Adipose tissue (tissue), 3 donors: ENCODE results near the gene PTPRM. TPM values are rescaled to one million over a fixed set of nuclear protein-coding genes. Genes with fewer than 3 reads are reported as not detected.

Source experiments
- H3K27ac ChIP-seq: one replicate; pipeline ENCODE4 v1.5.1; 2013; ENCODE audit warnings: low read depth, low read length
- WGBS, 3 donors: extraction: QIAGEN DNeasy Blood & Tissue Kit; methylation state at CpG; one replicate each; pipeline ENCODE4 v1.1.7; 2013; 5-methylcytosine and 5-hydroxymethylcytosine counted together
- polyA plus RNA-seq, 3 donors: library from polyadenylated mRNA; stranded (reverse); fragments of 200-250 nt; gene quantifications; one replicate each; pipeline ENCODE4 v1.2.3, GENCODE V29; 2013
- donor health status: healthy with polysubstance abuse.
- donor health status: Bipolar disorder and iron deficiency.
- donor health status: healthy.

PTPRM gene
- polyA plus RNA-seq, 3 donors, result 20.6 to 106 (median 88.9) TPM

DNA sequence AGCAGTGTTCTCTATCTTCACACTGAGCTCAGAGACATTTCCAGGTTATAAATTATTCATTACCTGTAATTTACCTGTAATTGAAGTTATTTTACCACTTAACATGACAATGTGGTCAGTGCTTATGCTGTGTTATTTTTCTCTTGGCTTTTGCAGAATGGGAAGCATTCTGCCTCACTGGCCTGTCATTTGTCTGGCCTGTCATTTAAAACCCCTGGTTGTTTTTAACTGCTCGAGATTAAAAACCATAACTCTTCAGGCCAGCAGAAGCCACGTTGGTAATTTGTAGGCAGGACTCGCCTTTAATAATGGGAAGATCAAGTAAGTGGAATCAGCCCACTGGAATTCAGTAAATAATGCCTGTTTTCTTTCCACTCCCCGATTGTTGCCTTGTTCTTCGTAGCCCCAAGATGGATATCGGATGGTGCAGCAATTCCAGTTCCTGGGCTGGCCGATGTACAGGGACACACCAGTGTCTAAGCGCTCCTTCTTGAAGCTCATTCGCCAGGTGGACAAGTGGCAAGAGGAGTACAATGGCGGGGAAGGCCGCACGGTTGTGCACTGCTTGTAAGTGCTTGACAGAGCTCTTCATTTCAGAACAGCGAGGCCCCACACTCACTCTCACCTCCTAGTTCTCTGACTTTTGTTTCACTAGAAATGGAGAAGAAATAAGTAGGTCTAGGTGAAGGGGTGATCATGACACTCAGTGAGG lies 819.7 kb downstream of the PTPRM start:
- WGBS, 3 donors, result 82 to 88% (median 86%) methylated on average over 12 to 13 of the region's 13 CpGs
- H3K27ac ChIP-seq, result no peak overlapping the region

DNA sequence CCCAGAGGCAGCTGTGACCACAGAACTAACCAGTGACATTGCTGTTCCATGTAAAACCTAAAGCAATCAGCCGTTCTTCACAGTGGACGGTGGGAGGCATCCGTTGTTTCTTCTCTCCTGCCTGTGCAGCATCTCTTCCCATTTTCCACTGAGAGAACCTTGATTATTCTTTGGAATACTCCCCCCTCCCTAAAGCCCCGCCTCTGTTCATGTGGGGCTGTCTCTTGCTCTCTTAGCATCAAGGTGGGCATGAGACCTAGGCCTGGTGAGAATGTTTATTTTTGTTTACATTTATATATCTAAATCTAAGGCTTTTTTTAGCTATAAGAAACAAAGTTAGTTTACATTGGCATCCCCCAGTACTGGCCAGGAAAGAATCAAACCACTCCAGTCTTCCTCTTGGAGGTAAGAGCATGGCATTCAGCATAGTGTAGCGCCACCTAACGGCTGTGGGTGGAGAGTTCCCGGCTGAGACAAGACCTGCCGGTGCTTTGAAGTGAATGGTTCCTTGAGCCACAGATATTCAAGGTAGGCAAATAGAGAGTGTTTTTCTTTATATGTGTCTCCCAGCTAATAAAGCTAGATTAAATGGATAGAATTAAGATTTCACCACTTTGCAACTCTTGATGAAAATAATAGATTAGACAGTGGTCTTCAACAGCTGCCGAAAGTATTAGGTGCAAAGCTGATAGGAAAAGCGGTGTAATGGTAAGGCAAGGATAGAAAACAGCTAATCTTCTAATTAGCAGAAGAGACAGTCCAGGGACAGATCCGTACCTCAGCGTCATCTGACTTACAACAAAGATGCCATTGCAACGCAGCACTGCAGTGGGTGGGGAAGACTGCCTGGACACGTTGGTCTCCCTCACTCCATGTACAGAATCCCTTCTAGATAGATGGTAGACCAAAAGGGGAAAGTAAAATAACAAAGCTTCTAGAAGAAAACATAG lies 822.5 kb downstream of the PTPRM start:
- WGBS, 3 donors, result 69 to 71% (median 71%) methylated on average over 14 of the region's 14 CpGs
- no peak overlapping the region for H3K27ac ChIP-seq

DNA sequence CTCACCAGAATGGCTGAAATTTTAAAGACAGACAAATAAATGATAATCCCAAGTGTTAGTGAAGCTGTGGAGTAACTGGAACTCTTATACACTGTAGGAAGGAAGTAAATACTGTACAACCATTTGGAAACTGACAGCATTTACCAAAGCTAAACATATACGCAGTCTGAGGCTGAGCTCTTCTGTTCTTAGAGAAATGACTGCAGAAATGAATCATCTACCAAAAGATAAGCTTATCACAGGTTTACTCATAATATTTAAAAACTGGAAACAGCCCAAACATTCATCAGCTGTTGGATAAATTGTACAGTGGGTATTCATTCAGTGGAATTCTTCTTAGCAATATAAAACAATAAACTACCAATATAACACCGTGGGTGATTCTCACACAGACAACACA lies 824.0 kb downstream of the PTPRM start:
- 54 to 83% (median 79%) methylated on average over 2 of the region's 2 CpGs for WGBS, 3 donors
- no peak overlapping the region for H3K27ac ChIP-seq

DNA sequence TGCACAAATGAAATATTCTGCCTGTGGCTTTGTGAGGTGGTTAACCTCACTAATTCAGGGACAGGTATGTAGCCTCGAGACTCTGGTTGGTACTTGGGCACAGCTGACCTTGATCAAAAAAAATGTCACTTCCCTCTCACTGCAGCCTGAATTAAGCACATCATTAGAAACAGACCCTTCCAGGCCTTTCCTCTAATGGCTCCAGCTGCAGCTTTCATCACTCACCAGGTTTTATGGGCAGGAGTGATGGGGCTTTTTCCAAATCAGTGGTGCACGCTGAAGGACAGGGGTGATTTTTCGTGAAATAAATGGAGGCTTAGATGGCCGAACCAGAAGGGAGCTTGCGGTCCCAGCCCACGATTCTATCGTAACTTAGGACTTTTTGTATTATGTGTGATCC lies 829.1 kb downstream of the PTPRM start:
- no peak overlapping the region for H3K27ac ChIP-seq
- WGBS, 3 donors, result 89 to 95% (median 94%) methylated on average over 7 of the region's 7 CpGs

DNA sequence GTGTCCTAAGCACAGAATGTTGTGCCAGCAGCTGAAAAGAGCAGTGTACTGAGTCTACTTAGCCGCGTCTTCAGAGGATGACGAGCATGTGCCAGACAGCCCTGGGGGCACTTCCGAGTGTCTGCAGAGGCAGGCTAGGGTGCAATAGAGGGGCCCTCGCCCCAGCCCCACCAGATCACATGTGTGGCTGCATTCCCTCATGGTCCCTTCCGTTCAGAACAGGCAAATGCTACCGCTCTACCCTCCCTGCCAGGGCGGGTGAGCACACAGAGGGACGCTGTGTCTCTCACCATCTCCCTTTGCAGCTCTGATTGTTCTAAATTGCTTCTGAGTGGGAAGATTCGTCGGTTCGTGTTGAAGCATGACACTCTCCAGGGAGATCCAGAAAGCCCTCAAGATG lies 829.9 kb downstream of the PTPRM start:
- no peak overlapping the region for H3K27ac ChIP-seq
- WGBS, 3 donors, result 86 to 92% (median 89%) methylated on average over 11 to 12 of the region's 12 CpGs

DNA sequence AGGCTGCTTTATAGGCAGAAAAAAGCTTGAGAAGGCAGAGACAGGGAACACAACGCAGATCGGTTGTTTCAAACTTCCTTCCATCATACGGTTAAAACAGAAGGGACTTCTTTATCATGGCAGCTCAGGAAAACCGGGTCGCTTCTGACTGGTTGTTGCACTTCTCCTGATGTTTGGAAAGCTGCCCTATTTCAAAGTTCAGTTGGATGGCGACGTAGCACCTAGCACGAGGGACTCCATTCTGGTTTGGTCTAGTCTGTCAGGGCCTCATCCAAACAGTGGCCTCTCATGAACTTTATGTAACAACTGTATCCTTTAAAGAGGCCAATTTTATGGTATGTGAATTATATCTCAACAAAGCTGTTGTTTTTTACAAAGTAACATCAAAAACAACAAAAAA lies 832.0 kb downstream of the PTPRM start:
- H3K27ac ChIP-seq, result no peak overlapping the region
- 75 to 93% (median 88%) methylated on average over 8 of the region's 8 CpGs for WGBS, 3 donors

DNA sequence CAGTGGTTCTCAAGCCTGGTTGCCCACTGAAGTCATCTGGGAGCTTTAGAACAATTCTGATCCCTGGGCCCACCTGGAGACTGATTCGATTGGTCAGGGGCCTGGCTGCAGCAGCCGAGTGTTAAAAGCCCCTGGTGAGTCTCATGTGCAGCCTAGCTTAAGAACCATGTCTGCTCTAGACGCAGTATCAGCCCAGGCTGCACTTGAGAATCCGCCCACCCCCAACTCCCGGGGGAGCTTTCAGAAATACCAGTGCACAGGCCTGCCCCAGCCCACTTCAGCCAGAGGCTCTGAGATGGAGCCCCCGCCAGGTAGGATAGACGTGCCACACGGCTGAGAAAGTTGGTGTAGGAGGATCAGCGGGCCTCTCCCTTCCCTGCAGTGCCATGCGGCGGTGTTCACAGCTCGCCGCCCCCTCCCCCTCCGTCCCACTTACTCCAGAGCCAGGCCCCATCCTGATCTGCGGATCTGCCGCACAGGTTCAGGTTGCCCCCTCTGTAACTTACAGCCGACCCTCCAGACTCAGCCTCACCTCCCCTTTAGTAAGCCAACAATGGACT lies 833.2 kb downstream of the PTPRM start:
- H3K27ac ChIP-seq, result no peak overlapping the region
- WGBS, 3 donors, result 91 to 93% (median 92%) methylated on average over 17 of the region's 17 CpGs

DNA sequence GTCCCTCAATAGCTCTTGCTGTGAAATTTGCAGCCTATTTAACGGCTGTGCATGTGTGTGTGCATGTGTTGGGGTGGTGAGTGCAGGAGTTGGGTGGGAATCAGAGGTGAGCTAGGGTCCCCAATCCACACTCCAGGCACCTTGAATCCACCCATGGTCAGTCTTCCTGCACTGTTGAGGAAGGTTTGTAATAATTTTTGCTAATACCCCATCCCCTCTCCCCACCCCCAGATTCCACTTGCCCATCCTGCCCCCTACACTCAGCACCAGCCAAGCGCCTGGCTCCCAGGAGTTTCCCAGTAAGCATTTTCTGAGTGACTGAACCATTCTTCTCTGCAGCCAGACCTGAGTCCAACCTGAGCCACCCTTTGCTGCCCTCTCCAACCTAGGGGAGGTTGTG lies 833.7 kb downstream of the PTPRM start:
- no peak overlapping the region for H3K27ac ChIP-seq
- WGBS, 3 donors, result 50 to 72% (median 68%) methylated on average over 2 of the region's 2 CpGs

DNA sequence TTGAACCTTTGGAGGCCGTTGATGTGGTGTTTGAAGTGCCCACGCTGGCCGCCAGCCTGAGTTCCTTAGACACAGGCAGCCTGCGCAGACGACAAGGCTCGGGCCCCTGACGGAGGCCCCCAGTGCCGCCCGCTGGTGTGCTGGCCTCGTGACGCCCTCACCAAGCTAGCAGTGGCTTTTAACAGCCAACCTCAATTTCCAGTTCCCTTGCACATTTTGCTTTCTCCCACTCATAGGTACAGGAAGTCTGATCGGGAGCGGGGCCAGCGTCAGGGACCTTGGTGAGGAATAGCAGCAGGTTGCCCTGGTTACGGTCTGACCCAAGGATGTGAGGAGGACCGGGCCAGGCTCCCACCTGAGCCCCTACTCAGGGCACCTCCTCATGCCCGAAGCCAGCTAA lies 834.5 kb downstream of the PTPRM start:
- WGBS, 3 donors, result 92 to 95% (median 93%) methylated on average over 17 of the region's 17 CpGs
- no peak overlapping the region for H3K27ac ChIP-seq

DNA sequence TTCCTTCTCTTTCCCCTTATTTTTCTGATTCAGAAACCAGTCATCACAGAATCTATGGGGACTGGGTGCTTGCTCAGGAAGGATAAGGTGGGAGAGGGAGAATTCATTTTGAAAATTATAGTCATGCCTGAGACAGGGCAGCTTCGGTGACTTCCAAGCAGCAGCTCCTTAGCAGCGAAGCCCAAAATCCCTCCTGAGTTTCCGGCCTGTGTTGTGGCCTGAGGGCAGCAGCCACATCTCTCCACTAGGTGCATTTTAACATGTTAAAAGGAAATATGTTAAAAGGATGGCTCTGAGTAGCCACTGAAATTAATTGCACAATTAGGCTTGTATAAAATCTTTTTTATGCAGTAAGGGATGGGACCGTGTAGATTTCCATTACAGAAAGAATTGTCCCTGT lies 835.1 kb downstream of the PTPRM start:
- H3K27ac ChIP-seq, result no peak overlapping the region
- 92 to 94% (median 94%) methylated on average over 4 of the region's 4 CpGs for WGBS, 3 donors

DNA sequence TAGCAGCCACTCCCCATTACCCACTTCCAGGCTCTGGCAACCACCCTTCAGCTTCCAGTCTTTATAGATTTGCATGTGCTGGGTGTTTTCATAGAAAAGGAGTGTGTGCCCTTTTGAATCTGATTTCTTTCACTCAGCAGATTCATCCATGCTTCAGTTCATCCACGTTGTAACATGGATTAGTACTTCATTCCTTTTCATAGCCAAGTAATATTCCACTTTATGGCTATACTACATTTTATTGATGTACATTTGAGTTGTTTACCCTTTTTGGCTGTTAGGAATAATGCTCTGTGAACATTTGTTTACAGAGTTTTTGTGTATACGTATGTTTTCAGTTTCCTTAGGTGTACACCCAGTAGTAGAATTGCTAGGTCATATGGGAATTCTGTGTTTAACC lies 836.6 kb downstream of the PTPRM start:
- WGBS, 3 donors, result 94 to 98% (median 98%) methylated on average over 2 of the region's 2 CpGs
- H3K27ac ChIP-seq, result no peak overlapping the region

DNA sequence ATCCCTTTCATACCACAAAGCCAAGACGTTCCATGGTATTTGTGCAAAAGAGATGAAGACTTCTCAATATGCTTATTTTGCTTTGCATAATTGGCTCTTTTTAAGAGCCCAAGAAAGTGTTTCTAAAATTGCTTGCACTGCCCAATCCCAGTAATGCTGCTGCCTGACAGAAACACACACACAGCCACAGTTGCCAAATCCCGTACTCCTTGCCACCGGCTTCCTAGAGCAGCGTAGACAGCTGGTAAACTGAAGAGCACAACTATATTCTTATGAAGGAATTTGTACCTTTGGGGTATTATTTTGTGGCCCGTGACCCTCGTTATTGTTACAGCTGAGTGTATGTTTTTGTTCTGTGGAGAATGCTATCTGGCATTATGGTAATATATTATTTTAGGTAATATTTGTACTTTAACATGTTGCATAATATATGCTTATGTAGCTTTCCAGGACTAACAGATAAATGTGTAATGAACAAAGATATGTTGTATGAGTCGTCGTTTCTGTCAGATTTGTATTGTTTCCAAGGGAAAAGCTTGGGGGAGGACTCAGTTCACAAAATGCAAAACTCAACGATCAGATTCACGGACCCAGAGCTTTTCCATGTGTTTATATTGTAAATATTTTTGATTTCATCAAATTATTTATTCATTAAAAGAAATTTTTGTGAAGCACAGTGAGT lies 839.2 kb downstream of the PTPRM start:
- WGBS, 3 donors, result 81 to 85% (median 84%) methylated on average over 10 of the region's 10 CpGs

DNA sequence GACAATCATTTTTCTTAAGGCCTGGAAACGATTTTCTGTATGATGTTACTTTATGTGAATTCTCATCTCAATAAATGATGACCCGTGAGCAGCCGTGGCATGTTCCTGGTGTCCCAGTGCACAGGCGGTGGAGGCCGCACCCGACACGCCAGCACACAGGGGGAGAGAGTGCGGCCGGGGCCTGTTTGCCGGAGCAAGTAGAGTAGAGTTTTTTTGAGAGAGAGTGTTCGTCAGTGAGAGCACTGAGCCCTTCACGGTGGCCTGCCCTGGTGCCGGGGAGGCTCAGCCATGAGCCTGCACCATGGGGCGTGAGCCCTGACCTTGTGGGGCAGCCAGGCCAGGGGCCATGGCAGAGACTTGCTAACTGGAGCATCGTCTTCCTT lies 839.7 kb downstream of the PTPRM start:
- 87 to 95% (median 93%) methylated on average over 15 of the region's 15 CpGs for WGBS, 3 donors
- H3K27ac ChIP-seq, result no peak overlapping the region

More for the DNA sequence above, 839.2 kb downstream of the PTPRM start:
- no peak overlapping the region for H3K27ac ChIP-seq

DNA sequence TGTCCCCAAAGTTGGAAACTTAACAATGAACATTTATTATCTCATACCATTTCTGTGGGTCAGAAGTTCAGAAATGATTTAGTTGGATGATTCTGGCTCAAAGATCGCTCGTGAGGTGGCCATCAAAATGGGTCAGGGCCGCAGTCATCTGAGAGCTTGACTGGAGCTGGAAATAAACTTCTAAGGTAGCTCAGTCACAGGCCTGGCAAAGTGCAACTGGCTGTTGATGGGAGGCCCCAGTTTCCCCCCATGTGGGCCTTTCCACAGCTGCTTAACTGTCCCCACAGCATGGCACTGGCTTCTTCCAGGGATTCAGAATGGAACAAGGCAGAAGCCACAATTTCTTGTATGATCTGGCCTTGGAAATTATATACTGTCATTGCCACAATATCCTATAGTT lies 842.0 kb downstream of the PTPRM start:
- WGBS, 3 donors, result 97 to 100% (median 97%) methylated on average over 3 of the region's 3 CpGs
- H3K27ac ChIP-seq, result no peak overlapping the region

DNA sequence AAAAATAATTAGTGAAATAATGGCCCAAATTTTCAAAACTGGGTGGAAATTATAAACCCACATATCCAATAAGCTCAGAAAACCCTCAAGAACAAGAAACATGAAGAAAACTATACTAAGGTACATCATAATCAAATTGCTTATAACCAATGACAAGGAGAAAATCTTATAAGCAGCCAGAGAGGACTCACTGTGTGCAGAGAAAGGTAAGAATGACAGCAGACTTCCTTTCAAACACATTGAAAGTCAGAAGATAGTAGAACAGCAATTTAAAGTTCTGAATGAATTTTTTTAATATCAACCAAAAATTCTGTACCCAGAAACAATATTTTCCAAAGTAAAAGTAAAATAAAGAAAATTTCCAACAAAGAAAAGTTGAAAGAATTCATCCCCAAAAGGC lies 844.4 kb downstream of the PTPRM start:
- H3K27ac ChIP-seq, result no peak overlapping the region

DNA sequence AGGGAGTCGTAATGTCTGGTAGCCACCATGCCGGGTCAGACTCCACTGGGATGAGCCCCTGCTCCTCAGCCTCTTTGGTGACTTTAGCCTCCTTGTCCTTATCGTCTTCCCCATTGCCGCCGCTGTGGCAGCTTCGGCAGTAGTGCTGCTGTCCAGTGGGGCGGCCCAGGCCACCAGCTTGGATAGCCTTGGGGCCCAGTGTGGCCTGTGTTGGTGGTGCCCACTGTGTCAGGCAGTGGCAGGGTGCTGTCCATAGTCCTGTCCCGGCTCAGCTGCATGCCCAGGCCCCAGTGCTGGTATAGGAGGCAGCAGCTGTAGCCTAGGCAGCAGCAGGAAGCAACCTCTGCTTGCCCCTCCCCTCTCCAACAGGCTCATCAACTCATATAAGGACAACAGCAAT lies 845.0 kb downstream of the PTPRM start:
- 94 to 98% (median 94%) methylated on average over 8 of the region's 8 CpGs for WGBS, 3 donors
- no peak overlapping the region for H3K27ac ChIP-seq

DNA sequence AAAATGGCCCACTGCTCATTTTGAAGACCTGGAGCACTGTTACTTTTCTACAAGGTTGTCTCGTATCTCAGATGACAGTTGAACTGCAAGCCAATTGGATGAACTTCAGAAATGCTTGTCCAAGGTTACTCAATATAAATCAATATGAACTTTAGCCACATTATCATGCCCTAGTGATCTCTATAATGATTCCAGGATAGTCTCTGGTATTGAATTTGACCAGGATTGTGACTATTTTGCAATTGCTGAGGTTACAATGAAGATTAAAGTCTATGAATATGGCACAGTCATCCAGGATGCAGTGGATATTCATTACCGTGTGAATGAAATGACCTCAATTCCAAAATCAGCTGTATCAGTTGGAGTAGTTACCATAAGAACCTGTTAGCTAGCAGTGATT lies 846.1 kb downstream of the PTPRM start:
- WGBS, 3 donors, result 78 to 86% (median 84%) methylated on average over 2 of the region's 2 CpGs
- H3K27ac ChIP-seq, result no peak overlapping the region

DNA sequence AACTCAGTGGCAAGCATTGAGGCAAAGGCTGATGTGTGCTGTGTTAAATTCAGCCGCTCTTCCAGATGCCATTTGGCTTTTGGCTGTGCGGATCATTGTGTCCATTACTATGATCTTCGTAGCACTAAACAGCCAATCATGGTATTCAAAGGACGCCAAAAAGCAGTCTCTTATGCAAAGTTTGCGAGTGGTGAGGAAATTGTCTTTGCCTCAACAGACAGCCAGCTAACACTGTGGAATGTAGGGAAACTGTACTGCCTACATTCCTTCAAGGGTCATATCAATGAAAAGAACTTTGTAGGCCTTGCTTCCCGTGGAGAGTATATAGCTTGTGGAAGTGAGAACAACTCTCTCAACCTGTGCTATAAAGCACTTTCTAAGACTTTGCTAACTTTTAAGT lies 846.6 kb downstream of the PTPRM start:
- 59 to 74% (median 61%) methylated on average over 6 of the region's 6 CpGs for WGBS, 3 donors
- no peak overlapping the region for H3K27ac ChIP-seq
